Endothelial cell (in vitro differentiated cells): ENCODE results near the gene MYOF. TPM values are rescaled to one million over a fixed set of nuclear protein-coding genes. Genes with fewer than 3 reads are reported as not detected.
"Not testable (repeated sequence)": the region's sequence is repeated elsewhere in the genome, so short reads cannot be mapped to it uniquely, and the experiment has no call there.

Experiments
- DNase-seq: peaks from one replicate; pipeline ENCODE4 v3.0.0; 2021; ENCODE audit warnings: low spot score
- H3K27ac Mint-ChIP-seq: one replicate; pipeline ENCODE4 v1.8.0; 2021; ENCODE audit warnings: mixed read lengths, inconsistent platforms; ENCODE audit not compliant: unreplicated experiment
- H3K27me3 Mint-ChIP-seq: one replicate; pipeline ENCODE4 v1.8.0; 2021; ENCODE audit warnings: mild to moderate bottlenecking, moderate library complexity, mixed read lengths, inconsistent platforms; ENCODE audit not compliant: unreplicated experiment
- H3K36me3 Mint-ChIP-seq: one replicate; pipeline ENCODE4 v1.8.0; 2021; ENCODE audit warnings: mild to moderate bottlenecking, low read depth, mixed read lengths, inconsistent platforms; ENCODE audit not compliant: unreplicated experiment
- H3K4me1 Mint-ChIP-seq: one replicate; pipeline ENCODE4 v1.8.0; 2021; ENCODE audit warnings: mild to moderate bottlenecking, mixed read lengths, inconsistent platforms; ENCODE audit not compliant: unreplicated experiment
- H3K4me3 Mint-ChIP-seq: one replicate; pipeline ENCODE4 v1.8.0; 2021; ENCODE audit warnings: mild to moderate bottlenecking, mixed read lengths, inconsistent platforms; ENCODE audit not compliant: unreplicated experiment
- H3K9me3 Mint-ChIP-seq: one replicate; pipeline ENCODE4 v1.8.0; 2021; ENCODE audit warnings: mixed read lengths, inconsistent platforms; ENCODE audit not compliant: unreplicated experiment
- total RNA-seq: library from RNA; stranded (reverse); fragmentation: NEBNext Ultra II Directional; extraction: Animal tissue kit (Norgen Biotek cat#: 25700); gene quantifications from one replicate; pipeline ENCODE4 v1.2.1, GENCODE V29; 2021; ENCODE audit not compliant: unreplicated experiment
- TF ChIP-seq, protein P1 (sequence below): fragments of 200-600 bp; sonication (generic); IDR thresholded peaks from one replicate; pipeline ENCODE4 v1.5.0; 2021; ENCODE audit warnings: antibody characterized with exemption; ENCODE audit not compliant: unreplicated experiment

MYOF gene
- total RNA-seq, 1 donor from 2014 or later: 12.4 TPM

DNA sequence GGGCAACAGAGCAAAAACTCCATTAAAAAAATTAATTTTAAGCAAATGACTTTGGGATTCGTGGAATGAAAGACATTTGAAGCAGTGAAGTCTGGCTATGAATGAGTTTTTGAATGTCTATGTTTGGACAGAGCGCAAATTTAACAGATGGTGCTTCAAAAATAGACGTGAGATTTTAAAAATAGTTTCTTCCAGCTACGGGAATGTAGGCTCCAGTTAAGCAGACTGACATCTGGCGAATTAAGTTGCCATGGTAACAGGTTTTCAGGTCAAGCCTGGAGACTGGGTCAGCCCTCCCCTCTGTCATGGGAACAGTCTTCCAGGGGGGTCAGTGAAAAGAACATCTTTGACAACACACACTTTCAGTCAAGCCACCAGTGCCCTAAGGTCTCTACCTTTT is 62.0 kb downstream of the MYOF start:
- DNase-seq: no peak
- Mint-ChIP-seq H3K27ac (no peak overlapping the region), H3K27me3 (peaks cover 6% of the 10 kb centered on the region), H3K4me3 (no peak overlapping the region), H3K9me3 (no peaks in the 10 kb centered on the region), H3K36me3 (peaks cover 6% of the 10 kb centered on the region), H3K4me1 (peaks cover 36% of the 10 kb centered on the region)
- TF ChIP-seq, protein P1, sequence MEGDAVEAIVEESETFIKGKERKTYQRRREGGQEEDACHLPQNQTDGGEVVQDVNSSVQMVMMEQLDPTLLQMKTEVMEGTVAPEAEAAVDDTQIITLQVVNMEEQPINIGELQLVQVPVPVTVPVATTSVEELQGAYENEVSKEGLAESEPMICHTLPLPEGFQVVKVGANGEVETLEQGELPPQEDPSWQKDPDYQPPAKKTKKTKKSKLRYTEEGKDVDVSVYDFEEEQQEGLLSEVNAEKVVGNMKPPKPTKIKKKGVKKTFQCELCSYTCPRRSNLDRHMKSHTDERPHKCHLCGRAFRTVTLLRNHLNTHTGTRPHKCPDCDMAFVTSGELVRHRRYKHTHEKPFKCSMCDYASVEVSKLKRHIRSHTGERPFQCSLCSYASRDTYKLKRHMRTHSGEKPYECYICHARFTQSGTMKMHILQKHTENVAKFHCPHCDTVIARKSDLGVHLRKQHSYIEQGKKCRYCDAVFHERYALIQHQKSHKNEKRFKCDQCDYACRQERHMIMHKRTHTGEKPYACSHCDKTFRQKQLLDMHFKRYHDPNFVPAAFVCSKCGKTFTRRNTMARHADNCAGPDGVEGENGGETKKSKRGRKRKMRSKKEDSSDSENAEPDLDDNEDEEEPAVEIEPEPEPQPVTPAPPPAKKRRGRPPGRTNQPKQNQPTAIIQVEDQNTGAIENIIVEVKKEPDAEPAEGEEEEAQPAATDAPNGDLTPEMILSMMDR: no peak

DNA sequence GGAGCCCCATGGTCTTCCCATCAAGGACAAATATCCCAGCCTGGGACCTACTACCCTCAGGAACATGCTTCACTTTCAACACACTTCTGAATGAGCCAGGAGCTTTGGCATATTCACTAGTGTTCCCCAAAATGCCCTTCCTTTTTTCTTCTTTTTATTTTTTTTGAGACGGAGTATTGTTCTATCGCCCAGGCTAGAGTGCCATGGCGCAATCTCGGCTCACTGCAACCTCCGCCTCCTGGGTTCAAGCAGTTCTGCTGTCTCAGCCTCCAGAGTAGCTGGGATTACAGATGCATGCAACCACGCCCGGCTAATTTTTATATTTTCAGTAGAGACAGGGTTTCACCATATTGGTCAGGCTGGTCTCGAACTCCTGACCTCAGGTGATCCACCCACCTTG is 63.1 kb downstream of the MYOF start:
- H3K4me3 Mint-ChIP-seq, H3K36me3 Mint-ChIP-seq, H3K27me3 Mint-ChIP-seq, H3K9me3 Mint-ChIP-seq, DNase-seq, H3K27ac Mint-ChIP-seq: not testable (repeated sequence)
- peaks cover 34% of the 10 kb centered on the region for H3K4me1 Mint-ChIP-seq

GRCh38 chr10:93417921-93418320 is 64.2 kb downstream of the MYOF start:
- H3K4me1 Mint-ChIP-seq: peaks cover 37% of the 10 kb centered on the region
- no peak overlapping the region for H3K4me3 Mint-ChIP-seq
- TF ChIP-seq, protein P1: no peak
- DNase-seq: no peak
- H3K9me3 Mint-ChIP-seq: no peaks in the 10 kb centered on the region
- H3K27ac Mint-ChIP-seq: no peak overlapping the region
- H3K36me3 Mint-ChIP-seq: no peaks in the 10 kb centered on the region
- peaks cover 3% of the 10 kb centered on the region for H3K27me3 Mint-ChIP-seq

DNA sequence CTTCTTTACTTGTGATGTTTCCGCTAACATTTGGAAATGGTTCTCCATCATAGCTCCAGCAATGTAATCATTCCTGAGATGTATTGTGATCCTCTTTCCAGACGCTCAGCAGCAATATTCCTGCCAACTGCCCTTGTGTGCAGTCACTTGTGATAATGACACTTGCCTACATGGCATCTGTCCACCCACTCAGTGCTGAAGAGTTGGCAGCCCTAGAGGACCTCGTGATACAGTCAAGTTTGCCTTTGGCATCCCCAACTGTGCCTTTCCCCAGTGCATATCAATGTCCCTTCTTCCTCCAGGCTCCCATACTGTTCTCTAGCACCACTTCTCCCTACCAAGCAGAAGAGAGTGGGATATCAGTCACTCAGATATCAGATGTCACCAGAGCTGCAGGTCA is 64.9 kb downstream of the MYOF start:
- DNase-seq: no peak
- H3K27me3 Mint-ChIP-seq: peaks cover 3% of the 10 kb centered on the region
- H3K9me3 Mint-ChIP-seq: no peaks in the 10 kb centered on the region
- TF ChIP-seq, protein P1: no peak
- H3K36me3 Mint-ChIP-seq: peaks cover 3% of the 10 kb centered on the region
- no peak overlapping the region for H3K4me3 Mint-ChIP-seq
- H3K27ac Mint-ChIP-seq: no peak overlapping the region
- H3K4me1 Mint-ChIP-seq: peaks cover 43% of the 10 kb centered on the region

DNA sequence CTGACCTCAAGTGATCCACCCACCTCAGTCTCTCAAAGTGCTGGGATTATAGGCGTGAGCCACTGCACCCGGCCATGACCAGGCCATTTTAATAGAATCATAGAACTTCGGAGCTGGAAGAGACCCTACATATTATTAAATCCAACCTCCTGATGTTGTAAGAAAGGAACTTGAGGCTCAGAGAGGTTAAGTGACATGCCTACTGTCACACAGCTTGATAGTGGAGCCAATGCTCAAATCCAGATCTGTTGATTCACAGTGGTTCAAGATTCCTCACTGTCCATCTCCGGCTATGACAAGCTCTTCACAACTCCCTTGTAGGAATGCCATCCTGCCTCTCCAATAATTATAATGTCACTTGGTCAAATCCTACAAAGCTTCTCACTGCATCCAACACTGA is 65.3 kb downstream of the MYOF start:
- TF ChIP-seq, protein P1: no peak
- Mint-ChIP-seq H3K4me3 (no peak overlapping the region), H3K9me3 (no peaks in the 10 kb centered on the region), H3K27me3 (no peaks in the 10 kb centered on the region), H3K4me1 (peaks cover 40% of the 10 kb centered on the region), H3K27ac (no peak overlapping the region), H3K36me3 (peaks cover 3% of the 10 kb centered on the region)
- DNase-seq: no peak

DNA sequence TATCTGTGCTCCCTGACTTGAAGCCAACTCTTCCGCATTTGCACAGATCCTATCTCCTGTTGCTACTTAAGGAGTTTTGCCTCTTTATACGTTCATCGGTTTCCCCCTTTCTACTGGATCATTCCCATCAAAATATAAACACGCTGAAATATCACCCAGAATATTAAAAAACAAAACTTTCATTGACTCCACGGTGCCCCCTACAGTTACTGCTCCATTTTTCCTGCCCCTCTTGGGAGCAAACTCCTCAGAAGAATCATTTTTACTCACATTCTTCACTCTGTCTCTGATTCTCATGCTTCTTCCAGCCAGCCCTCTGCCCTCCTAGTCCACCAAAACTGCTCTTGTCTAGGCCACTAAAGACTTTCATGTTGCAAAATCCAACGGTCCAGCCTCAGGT is 66.4 kb downstream of the MYOF start:
- Mint-ChIP-seq H3K4me1 (peaks cover 31% of the 10 kb centered on the region), H3K9me3 (no peaks in the 10 kb centered on the region), H3K36me3 (peaks cover 3% of the 10 kb centered on the region), H3K4me3 (no peak overlapping the region), H3K27me3 (no peaks in the 10 kb centered on the region), H3K27ac (peak overlapping the region; percentile 15)
- no peak for DNase-seq
- TF ChIP-seq, protein P1: no peak
